GM12801 (cell line): ENCODE data around the gene USH2A.

Experiments used
- TF ChIP-seq, protein P1 (sequence below): IDR thresholded peaks from one replicate; pipeline ENCODE4 v1.5.1; 2011; ENCODE audit warnings: control low read depth; ENCODE audit not compliant: insufficient read length; ENCODE audit errors: extremely low read depth

The USH2A gene

DNA sequence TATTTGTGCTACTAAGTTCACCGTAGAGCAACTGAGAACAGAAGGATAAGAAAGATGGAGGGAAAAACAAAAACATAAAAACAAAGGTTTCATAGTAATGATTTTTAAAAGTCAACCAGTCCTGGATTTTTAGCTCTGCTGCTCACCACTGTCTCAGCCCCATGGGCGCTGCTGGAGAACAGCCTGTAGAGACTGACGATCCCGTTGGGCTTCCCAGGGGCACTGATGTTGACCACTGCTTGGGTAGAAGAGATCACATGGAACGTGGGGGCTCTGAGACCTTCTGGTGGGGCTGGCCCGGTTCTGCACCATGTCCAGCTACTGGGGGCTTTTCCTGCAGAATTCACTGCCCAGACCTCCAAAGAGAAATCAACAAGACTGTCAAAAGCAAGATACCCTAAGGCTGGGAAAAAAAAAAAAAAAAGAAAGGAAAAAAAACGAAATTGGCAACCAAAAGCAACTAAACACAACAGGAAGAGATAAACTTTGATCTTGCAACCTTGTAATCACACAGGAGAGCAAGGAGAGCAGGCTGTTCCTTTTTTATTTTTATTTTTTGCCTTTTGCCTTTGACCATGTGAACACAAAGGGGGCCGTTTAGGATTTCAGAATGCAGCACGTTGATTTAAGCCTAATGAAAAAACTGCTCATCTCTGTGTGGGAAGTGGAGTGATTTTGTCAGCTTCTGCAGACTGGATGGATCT is 772.6 kb downstream of the USH2A start:
- TF ChIP-seq, protein P1, sequence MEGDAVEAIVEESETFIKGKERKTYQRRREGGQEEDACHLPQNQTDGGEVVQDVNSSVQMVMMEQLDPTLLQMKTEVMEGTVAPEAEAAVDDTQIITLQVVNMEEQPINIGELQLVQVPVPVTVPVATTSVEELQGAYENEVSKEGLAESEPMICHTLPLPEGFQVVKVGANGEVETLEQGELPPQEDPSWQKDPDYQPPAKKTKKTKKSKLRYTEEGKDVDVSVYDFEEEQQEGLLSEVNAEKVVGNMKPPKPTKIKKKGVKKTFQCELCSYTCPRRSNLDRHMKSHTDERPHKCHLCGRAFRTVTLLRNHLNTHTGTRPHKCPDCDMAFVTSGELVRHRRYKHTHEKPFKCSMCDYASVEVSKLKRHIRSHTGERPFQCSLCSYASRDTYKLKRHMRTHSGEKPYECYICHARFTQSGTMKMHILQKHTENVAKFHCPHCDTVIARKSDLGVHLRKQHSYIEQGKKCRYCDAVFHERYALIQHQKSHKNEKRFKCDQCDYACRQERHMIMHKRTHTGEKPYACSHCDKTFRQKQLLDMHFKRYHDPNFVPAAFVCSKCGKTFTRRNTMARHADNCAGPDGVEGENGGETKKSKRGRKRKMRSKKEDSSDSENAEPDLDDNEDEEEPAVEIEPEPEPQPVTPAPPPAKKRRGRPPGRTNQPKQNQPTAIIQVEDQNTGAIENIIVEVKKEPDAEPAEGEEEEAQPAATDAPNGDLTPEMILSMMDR, result no peak

DNA sequence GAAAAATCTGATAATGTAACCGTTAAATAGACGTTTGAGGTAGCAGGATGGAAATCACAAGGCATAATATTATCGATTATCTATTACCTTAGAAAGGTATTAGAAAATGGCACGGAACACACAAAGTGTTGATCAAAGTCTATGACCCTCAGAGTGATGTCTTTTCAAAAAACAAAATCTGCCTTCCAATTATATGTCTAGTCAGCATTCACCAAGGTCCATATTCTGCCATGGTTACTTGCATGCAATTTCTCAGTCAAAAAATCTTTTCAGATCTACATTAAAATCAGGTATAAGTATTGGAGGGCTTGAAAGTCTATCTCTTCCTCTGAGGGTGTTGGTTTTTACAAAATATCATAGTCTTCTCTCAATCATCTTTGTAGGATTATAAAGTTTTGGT is 774.3 kb downstream of the USH2A start:
- TF ChIP-seq, protein P1, result no peak

DNA sequence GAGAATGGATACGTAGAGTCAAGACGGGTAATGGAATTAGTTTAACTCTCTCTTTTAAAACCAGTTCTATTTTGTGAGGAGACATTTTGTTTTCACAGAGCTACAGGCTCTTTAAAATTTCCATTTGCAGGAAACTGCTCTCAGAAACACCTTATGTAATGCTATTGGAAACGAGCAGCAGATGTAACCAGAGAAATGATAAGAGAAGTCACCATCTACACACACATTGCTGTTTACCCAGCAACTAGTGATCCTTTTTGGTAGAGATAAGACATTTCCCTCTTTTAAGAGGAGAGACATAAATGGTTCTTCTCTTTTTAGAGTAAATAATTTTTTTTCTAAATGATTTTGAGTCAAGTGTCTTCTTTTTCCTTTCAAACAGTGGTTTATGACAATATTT is 775.5 kb downstream of the USH2A start:
- TF ChIP-seq, protein P1, result no peak

DNA sequence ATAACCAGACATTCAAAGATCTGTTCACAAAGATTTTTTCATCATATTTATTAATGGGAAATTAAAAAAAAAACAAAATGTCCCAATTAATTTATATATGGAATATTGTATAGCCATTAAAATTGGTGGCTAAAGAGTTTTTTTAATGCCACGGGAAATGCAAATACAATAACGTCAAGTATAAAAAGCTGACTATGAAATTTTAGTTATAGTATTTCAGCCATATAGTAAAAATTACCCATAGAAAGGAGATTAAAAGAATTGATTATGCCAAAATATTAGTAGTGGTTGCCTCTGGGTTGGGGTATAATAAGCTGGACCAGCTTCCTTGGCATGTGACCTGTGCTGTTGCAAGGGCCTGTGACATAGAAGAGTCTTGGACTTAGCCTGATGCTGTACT is 777.4 kb downstream of the USH2A start:
- TF ChIP-seq, protein P1, result no peak

DNA sequence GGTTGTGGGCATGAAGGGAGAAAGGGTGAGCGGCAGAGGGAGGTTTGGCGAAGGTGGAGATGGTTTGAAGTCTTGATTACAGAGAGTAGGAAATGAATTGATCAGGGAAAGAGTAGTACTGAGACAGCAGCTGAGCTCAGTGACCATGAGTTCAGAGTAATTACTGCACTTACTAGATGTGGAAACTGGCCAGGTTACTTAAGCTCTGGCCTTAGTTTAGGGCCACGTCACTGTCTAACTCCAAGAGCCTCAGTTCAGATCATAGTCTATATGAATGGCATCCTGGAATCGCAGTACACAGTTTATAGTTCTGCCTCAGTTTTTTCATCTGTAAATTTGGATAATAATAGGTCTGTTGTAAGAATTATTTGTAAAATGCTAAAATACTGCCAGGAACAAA is 778.1 kb downstream of the USH2A start:
- TF ChIP-seq, protein P1, result no peak

DNA sequence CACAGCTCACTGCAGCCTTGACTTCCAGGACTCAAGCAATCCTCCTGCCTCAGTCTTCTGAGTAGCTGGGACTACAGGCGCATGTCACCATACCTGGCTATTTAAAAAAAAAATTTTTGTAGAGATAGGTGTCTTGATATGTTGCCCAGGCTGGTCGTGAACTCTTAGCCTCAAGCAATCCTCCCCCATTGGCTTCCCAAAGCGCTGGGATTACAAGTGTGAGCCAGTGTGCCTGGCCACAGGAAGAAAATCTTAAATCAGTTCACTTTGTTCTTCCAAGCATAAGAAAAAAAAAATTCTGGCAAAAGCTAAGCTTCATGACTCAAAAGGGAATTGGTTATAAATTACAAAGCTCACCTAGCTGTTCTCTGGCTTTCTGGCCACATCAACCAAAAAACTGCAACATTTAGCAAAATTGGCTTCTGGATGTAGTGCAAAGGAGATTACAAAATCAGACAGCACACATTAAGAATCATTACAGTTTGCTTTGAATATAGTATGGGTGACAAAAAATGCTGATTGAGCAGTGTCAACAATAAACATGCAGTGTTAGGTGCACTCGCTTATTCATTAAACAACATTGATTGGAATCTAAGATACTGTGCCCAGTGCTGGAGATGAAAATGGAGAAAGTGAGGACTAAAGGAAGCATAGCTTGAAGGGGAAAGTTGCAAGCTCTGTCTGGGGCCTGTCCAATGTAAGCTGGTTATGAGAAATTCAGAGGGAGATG is 779.5 kb downstream of the USH2A start:
- TF ChIP-seq, protein P1, result no peak

DNA sequence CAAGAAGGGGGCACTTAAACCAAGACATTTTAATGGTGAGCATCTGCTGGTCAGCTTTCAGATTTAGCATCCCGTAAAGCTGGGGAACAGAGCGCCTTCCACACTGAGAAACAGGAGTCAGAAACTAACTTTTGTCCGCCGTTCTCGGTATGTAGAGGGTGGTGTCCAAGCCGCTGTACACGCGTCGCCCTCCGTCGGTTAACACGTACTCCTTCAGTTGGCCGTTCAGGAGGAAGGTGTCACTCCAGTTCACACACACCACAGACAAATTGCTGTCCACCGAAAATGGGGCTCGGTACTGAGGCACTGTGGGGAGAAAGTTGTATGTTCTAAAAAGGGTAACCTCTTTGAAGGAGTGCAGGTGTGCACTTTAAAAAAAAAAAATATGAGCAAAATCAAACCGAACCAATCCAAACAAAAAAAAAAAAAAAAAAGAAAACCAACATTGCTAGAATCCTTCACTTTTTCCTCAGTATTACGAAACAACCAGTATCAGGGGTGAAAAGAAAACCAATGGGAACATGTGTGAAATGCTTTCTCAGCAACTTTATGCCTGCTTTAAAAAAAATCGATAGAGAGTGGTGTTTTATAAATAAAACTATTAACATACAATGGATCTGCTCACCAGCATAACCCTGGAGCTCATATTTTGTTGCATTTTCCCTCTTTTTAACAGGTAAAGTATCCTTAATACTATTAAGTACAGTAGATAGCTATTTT is 782.7 kb downstream of the USH2A start:
- TF ChIP-seq, protein P1, result no peak
